GM19455 (cell line): Measurements from ENCODE around the gene TMEM87B.

ENCODE experiments used
- ATAC-seq: cut with Tn5 transposase; IDR thresholded peaks from one replicate; pipeline ENCODE4 v1.9.1; 2021; ENCODE audit not compliant: unreplicated experiment

TMEM87B gene

GRCh38 chr2:112054847-112055729 lies at the start of gene TMEM87B:
Gene TMEM87B, plus strand, starts transcription at chr2:112055269. Its CDS starts 323 bp downstream, at chr2:112055592.
- peak; percentile 65 for ATAC-seq

GRCh38 chr2:112005406-112006075 lies 49.5 kb upstream of the TMEM87B start:
- no peak for ATAC-seq

GRCh38 chr2:112006076-112006410 lies 49.0 kb upstream of the TMEM87B start:
- no peak for ATAC-seq

- no peak for ATAC-seq
These were observed 47.6 kb upstream of the TMEM87B start for GRCh38 chr2:112007493-112007892.

GRCh38 chr2:112008910-112009485 lies 46.1 kb upstream of the TMEM87B start:
- ATAC-seq, result no peak

GRCh38 chr2:112010751-112011150 lies 44.3 kb upstream of the TMEM87B start:
- no peak for ATAC-seq

- no peak for ATAC-seq
These were observed 42.5 kb upstream of the TMEM87B start for GRCh38 chr2:112012556-112012955.

- ATAC-seq, result no peak
These were observed 36.2 kb upstream of the TMEM87B start for GRCh38 chr2:112018846-112019245.

GRCh38 chr2:112019569-112019982 lies 35.5 kb upstream of the TMEM87B start:
- ATAC-seq, result no peak

GRCh38 chr2:112020561-112020960 lies 34.5 kb upstream of the TMEM87B start:
- no peak for ATAC-seq

GRCh38 chr2:112021290-112021689 lies 33.8 kb upstream of the TMEM87B start:
- no peak for ATAC-seq

- ATAC-seq, result no peak
These were observed 33.3 kb upstream of the TMEM87B start for GRCh38 chr2:112021781-112022231.

- ATAC-seq, result no peak
These were observed 31.4 kb upstream of the TMEM87B start for GRCh38 chr2:112023707-112024106.

GRCh38 chr2:112024231-112024630 lies 30.8 kb upstream of the TMEM87B start:
- ATAC-seq, result no peak

- no peak for ATAC-seq
These were observed 30.1 kb upstream of the TMEM87B start for GRCh38 chr2:112024896-112025491.

GRCh38 chr2:112026509-112026908 lies 28.6 kb upstream of the TMEM87B start:
- no peak for ATAC-seq

- no peak for ATAC-seq
These were observed 27.3 kb upstream of the TMEM87B start for GRCh38 chr2:112027767-112028166.

- ATAC-seq, result no peak
These were observed 25.9 kb upstream of the TMEM87B start for GRCh38 chr2:112029164-112029563.

- ATAC-seq, result no peak
These were observed 23.4 kb upstream of the TMEM87B start for GRCh38 chr2:112031473-112032223.

- ATAC-seq, result no peak
These were observed 22.9 kb upstream of the TMEM87B start for GRCh38 chr2:112032224-112032586.
